ENCODE measurements around the gene PC.

Gene PC

GRCh38 chr11:66879999-66880398 is 78.2 kb downstream of the PC start:
- in situ Hi-C loops (cut with HindIII; ENCODE audit: low pct_unique_long_range_greater_than_20kb, low sequenced_read_pairs): no loop called here
- no peak for TF ChIP-seq JUND (IDR thresholded peaks at IDR 0.05; ENCODE audit: low read depth)
- no peak for DNase-seq (ENCODE audit: low read depth in 1 of 2, low spot score in 1 of 2)

- in situ Hi-C loops (cut with HindIII; ENCODE audit: low pct_unique_long_range_greater_than_20kb, low sequenced_read_pairs): no loop called here
These were observed 78.6 kb downstream of the PC start for GRCh38 chr11:66879583-66879982.

GRCh38 chr11:66879000-66879399 is 79.2 kb downstream of the PC start:
- in situ Hi-C loops (cut with HindIII; ENCODE audit: low pct_unique_long_range_greater_than_20kb, low sequenced_read_pairs): no loop called here
- TF ChIP-seq JUND (IDR thresholded peaks at IDR 0.05; ENCODE audit: low read depth): no peak
- DNase-seq (ENCODE audit: low read depth in 1 of 2, low spot score in 1 of 2): no peak

More at GRCh38 chr11:66879583-66879982, 78.6 kb downstream of the PC start:
- DNase-seq (ENCODE audit: low read depth in 1 of 2, low spot score in 1 of 2): no peak
- TF ChIP-seq JUND (IDR thresholded peaks at IDR 0.05; ENCODE audit: low read depth): no peak

- in situ Hi-C loops (cut with HindIII; ENCODE audit: low pct_unique_long_range_greater_than_20kb, low sequenced_read_pairs): no loop called here
- no peak for TF ChIP-seq JUND (IDR thresholded peaks at IDR 0.05; ENCODE audit: low read depth)
- DNase-seq (ENCODE audit: low read depth in 1 of 2, low spot score in 1 of 2): peak in 1 of 2 experiments; percentile 30
These were observed 79.7 kb downstream of the PC start for GRCh38 chr11:66878474-66878873.

- TF ChIP-seq JUND (IDR thresholded peaks at IDR 0.05; ENCODE audit: low read depth): no peak
- DNase-seq (ENCODE audit: low read depth in 1 of 2, low spot score in 1 of 2): peak in 1 of 2 experiments; percentile 47
- in situ Hi-C loops (cut with HindIII; ENCODE audit: low pct_unique_long_range_greater_than_20kb, low sequenced_read_pairs): no loop called here
These were observed 80.4 kb downstream of the PC start for GRCh38 chr11:66877588-66878385.

- no peak for TF ChIP-seq JUND (IDR thresholded peaks at IDR 0.05; ENCODE audit: low read depth)
- in situ Hi-C loops (cut with HindIII; ENCODE audit: low pct_unique_long_range_greater_than_20kb, low sequenced_read_pairs): no loop called here
- DNase-seq (ENCODE audit: low read depth in 1 of 2, low spot score in 1 of 2): no peak
These were observed 82.8 kb downstream of the PC start for GRCh38 chr11:66875378-66875777.

GRCh38 chr11:66874232-66874631 is 84.0 kb downstream of the PC start:
- in situ Hi-C loops (cut with HindIII; ENCODE audit: low pct_unique_long_range_greater_than_20kb, low sequenced_read_pairs): no loop called here
- DNase-seq (ENCODE audit: low read depth in 1 of 2, low spot score in 1 of 2): no peak
- no peak for TF ChIP-seq JUND (IDR thresholded peaks at IDR 0.05; ENCODE audit: low read depth)

- in situ Hi-C loops (cut with HindIII; ENCODE audit: low pct_unique_long_range_greater_than_20kb, low sequenced_read_pairs): no loop called here
- no peak for TF ChIP-seq JUND (IDR thresholded peaks at IDR 0.05; ENCODE audit: low read depth)
- no peak for DNase-seq (ENCODE audit: low read depth in 1 of 2, low spot score in 1 of 2)
These were observed 86.7 kb downstream of the PC start for GRCh38 chr11:66871521-66871901.

- no peak for DNase-seq (ENCODE audit: low read depth in 1 of 2, low spot score in 1 of 2)
- no peak for TF ChIP-seq JUND (IDR thresholded peaks at IDR 0.05; ENCODE audit: low read depth)
- in situ Hi-C loops (cut with HindIII; ENCODE audit: low pct_unique_long_range_greater_than_20kb, low sequenced_read_pairs): no loop called here
These were observed 87.3 kb downstream of the PC start for GRCh38 chr11:66870616-66871520.

GRCh38 chr11:66870131-66870530 is 88.1 kb downstream of the PC start:
- no peak for DNase-seq (ENCODE audit: low read depth in 1 of 2, low spot score in 1 of 2)
- no peak for TF ChIP-seq JUND (IDR thresholded peaks at IDR 0.05; ENCODE audit: low read depth)
- in situ Hi-C loops (cut with HindIII; ENCODE audit: low pct_unique_long_range_greater_than_20kb, low sequenced_read_pairs): no loop called here

GRCh38 chr11:66869567-66869870 is 88.7 kb downstream of the PC start:
- no peak for DNase-seq (ENCODE audit: low read depth in 1 of 2, low spot score in 1 of 2)
- in situ Hi-C loops (cut with HindIII; ENCODE audit: low pct_unique_long_range_greater_than_20kb, low sequenced_read_pairs): no loop called here
- no peak for TF ChIP-seq JUND (IDR thresholded peaks at IDR 0.05; ENCODE audit: low read depth)

GRCh38 chr11:66868726-66869566 is 89.2 kb downstream of the PC start:
- in situ Hi-C loops (cut with HindIII; ENCODE audit: low pct_unique_long_range_greater_than_20kb, low sequenced_read_pairs): no loop called here
- no peak for TF ChIP-seq JUND (IDR thresholded peaks at IDR 0.05; ENCODE audit: low read depth)
- peak; percentile 92 to 98 for DNase-seq (ENCODE audit: low read depth in 1 of 2, low spot score in 1 of 2)
